GM19351 (cell line): ENCODE results near the gene MACF1.

Source experiments
- ATAC-seq: cut with Tn5 transposase; IDR thresholded peaks from one replicate; pipeline ENCODE4 v1.9.1; 2021; ENCODE audit warnings: mild to moderate bottlenecking, moderate library complexity; ENCODE audit not compliant: unreplicated experiment

MACF1 gene

DNA sequence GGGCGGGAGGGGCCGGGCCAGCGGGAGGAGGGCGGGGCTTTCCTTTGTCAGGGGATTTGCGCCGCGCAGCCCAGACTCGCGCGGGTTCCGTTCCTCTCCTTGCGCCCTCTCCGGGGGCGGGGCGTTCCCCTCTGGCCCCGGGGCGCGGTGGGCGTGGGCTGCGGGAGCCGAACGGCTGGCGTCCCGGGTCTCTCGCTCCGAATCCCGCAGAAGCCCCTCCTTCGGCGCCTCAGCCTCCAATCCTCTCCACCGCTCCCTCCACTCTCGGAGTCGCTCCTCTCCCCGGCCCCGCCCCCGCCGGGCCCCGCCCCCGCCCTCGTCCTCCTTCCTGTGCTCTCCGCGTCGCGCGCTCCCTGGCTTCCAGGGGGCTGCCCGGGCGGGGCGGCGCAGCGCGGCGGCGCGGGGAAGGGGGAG is 204.2 kb downstream of the MACF1 start:
- peak; percentile 74 for ATAC-seq

DNA sequence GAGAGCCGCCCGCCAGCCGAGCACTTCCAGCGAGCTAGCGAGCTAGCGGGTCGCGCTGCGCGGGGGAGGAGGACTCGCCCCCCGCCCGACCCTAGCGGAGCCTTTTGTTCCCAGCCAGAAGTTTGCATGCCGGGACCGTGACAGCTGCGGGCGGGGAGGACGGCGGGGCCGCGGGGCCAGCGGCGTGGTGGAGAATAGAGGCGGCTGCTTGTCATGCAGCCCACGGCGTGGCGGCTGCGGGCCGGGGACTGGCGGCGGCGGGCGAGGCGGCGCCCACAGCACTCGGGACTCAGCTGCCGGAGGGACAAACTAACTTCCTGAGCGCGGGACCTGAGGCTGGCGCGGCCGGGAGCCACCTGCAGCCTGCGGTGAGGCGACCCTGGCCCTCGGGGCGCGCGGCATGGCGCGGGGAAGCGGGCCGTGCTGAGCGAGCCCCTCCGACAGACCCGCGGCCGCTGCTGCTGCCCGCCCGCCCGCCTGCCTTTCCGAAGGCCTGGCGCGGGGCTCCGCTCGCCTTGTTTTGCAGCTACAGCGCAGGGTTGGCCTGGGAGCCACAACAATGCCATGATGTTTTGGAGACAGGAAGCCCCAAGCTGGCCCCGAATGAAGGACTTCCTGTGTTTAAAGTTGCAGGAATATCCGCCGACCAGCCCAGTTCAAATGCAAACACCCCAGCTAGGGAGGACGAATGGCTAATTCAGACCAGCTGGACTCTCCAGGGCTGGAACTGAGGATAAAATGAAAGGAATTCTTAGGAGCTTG is 204.7 kb downstream of the MACF1 start:
- peak; percentile 29 for ATAC-seq

DNA sequence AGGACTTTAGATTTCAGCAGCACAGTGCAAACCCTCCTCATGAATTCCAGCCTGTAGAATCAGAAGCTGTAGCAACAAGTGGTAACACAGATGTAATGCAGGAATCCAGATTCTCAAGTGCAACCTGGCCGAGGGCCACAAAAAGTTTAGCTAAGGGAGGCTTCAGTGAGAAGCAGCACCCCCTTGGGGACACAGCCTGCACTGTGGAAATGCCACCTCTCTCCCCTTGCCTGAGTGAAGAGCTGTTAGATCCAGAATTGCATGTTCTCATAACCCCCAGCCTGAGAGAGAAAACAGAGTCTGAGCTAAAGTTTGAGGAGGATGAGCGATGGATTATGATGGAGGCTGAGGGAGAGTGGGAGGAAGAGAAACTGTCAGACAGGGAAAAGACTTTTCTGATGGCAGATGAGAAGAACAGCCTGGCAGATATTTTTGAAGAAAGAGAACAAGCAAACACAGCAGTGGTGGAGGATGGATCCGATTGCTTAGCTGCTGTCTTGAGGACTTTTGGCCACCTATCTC is 206.5 kb downstream of the MACF1 start:
- no peak for ATAC-seq

DNA sequence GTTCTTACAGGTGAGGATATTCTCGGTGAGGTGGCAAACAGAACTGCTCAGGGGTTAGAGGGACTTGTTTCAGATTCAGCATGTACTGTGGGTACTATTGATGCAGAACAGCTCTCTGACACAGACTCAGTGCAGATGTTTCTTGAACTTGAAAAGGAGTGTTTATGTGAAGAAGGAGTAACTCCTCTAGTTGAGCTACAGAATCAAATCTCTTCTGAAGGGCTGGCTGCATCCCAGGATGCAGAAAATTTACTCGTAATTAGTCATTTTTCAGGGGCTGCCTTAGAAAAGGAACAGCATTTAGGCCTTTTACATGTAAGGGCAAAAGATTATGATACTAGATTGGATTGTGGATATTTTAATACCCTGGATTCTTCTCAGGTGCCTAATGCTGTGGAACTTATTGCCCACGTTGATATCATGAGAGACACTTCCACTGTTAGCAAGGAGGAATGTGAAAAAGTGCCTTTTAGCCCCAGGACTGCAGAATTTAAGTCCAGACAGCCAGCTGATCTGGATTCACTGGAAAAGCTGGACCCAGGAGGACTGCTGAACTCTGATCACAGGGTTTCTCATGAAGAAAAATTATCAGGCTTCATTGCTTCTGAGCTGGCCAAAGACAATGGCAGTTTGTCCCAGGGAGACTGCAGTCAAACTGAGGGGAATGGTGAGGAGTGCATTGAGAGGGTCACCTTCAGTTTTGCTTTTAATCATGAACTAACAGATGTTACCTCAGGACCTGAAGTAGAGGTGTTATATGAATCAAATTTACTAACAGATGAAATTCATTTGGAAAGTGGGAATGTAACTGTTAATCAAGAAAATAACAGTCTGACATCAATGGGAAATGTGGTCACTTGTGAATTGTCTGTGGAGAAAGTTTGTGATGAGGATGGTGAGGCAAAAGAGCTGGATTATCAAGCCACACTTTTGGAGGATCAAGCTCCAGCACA is 207.3 kb downstream of the MACF1 start:
- no peak for ATAC-seq

DNA sequence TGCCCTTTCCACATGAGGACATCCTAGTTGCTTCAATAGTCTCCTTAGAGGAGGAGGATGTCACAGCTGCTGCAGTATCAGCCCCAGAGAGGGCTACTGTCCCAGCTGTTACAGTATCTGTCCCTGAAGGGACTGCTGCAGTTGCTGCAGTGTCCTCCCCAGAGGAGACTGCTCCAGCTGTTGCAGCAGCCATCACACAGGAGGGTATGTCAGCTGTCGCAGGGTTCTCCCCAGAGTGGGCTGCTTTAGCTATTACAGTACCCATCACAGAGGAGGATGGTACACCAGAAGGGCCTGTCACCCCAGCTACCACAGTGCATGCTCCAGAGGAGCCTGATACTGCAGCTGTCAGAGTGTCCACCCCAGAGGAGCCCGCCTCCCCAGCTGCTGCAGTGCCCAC is 208.4 kb downstream of the MACF1 start:
- no peak for ATAC-seq

DNA sequence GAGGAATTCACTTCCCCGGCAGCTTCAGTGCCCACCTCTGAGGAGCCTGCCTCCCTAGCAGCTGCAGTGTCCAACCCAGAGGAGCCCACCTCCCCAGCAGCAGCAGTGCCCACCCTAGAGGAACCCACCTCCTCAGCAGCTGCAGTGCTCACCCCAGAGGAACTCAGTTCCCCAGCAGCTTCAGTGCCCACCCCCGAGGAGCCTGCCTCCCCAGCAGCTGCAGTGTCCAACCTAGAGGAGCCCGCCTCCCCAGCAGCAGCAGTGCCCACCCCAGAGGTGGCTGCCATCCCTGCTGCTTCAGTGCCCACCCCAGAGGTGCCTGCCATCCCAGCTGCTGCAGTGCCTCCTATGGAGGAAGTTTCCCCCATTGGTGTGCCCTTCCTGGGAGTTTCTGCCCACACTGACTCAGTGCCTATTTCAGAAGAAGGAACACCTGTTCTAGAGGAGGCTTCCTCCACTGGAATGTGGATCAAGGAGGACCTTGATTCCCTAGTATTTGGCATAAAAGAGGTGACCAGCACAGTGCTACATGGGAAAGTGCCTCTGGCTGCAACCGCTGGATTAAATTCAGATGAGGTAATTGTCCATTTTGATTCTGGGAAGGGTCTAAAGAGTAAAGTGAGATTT is 209.5 kb downstream of the MACF1 start:
- ATAC-seq, result no peak

DNA sequence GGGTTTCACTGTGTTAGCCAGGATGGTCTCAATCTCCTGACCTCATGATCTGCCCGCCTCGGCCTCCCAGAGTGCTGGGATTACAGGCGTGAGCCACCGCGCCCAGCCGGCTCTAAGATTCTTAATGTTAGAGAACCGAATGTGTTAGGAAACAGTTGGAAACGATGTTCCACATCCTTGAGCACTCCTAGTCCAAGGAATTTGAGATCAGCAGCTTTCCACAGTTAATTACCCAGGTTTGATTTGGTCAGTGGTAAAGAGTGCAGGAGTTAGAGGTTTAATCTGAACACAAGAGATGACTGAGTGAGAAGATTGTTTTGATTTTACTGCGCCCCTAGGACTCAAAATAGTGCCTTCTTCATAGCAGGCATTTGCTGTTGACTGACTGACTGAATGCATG is 211.1 kb downstream of the MACF1 start:
- no peak for ATAC-seq

DNA sequence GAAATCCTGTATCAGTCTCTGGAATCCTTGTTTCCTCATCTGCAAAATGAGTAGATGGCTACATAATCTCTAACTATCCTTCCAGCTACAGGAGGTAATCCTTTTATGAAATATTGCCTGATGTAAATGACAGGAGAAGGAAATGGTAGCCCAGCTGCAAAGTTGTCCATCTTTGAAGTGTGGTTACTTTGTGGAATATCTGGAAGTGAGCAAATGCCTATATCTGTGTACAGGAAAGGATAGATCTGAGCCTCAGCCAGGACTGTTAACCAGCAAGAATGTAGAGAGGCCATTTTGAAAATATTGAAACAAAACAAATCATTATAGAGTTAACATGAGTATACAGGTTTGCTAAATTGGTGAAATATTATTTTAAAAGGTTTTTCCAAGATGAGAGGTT is 212.1 kb downstream of the MACF1 start:
- ATAC-seq, result no peak

DNA sequence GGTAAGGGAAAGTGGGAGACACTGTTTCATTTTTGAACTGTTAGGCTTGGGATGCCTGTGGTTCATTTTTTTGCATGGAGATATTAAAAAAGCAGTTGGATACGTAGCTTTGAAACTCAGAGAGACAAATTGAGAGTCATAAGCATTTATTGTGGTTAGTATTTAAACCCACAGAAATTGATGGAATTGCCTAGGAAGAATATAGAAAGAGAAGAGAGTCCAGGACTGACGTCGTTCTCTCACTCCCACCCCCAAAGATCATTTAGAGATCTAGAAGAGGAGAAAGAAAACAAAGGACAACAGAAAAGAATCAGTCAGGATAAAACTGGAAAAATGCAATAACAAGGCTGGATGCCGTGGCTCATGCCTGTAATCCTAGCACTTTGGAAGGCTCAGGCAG is 213.7 kb downstream of the MACF1 start:
- ATAC-seq, result no peak

DNA sequence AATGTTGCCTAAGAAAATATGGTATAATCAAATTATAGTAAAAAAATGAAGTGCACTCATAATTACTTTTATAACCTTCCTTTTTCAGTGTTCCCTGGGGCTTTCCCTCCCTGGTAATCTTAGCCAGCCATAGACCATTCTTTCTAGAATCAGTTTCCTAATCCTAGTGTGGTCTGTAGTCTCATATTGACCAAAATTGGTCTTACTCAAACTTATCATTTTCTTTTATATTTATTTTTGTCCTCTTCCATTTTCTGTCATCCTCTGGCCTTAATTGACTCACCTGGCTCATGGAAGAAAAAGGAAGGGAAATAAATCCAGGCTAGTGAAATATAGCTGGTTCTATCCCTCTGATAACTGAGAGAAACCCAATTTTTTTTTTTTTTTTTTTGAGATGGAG is 216.0 kb downstream of the MACF1 start:
- ATAC-seq, result no peak

DNA sequence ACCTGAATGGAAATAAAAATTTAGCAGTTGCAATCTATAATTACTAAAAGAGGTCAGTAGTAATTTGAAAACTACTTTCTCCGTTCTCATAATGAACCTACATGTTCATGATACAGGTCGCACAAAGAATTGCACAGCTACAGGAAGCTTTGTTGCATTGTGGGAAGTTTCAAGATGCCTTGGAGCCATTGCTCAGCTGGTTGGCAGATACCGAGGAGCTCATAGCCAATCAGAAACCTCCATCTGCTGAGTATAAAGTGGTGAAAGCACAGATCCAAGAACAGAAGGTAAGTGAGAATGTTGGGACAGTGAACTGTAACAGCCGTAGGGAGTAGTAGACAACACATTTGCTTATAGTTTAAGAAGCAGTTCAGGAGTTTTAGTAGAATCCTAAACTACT is 218.1 kb downstream of the MACF1 start:
- ATAC-seq, result no peak

DNA sequence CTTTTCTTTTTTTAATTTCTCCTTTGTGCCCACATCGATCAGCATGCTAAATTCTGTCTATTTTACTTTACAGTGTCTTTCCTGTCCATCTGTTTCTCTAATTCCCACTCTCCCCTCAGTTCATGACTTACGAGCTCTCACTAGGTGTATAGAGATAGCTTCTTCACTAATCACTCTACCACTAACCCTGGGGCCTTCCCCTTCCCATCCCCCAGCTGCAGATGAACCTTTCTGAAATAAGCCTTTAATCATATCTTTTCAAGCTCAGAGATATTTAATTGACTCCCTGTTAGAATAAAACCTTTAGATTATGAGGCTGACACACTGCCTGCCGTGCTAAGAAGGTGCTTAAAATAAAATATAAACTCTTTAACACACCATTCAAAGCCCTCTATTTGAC is 220.7 kb downstream of the MACF1 start:
- no peak for ATAC-seq

DNA sequence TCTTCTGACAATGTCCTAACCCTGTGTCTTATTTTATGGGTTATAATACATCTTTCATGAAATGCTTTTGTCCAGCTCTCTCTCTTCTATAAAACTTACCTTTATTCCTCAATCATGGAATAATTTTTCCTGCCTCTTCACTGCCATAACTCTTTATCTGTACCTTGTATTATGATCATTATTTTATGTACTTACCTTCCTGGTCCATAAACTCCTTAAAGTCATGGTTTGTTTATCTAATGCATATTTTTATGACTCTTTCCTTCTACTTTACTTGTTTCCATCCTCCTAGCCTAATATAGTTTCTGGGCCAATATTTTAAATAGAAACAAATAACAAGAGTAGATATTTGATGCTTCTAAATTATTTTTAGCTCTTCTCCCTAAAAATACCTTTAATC is 221.1 kb downstream of the MACF1 start:
- ATAC-seq, result no peak

DNA sequence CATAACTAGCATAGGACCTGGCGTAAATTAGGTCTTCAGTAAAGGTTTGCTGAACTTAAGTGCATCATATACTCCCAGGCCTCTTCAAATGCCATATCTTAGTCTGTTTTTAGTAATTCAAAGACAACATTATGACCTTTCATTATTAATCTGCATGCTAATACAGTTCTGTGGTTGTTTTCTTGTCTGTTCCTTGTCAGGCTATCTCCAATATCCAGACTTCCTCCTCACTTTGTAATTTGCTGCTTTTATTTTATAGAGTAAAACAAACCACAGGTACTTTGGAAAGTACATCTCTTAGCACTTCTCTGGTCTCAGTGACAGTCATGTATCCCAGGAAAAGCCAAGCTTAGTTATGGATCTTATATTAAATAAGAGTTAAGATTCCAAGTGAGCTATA is 221.9 kb downstream of the MACF1 start:
- no peak for ATAC-seq

DNA sequence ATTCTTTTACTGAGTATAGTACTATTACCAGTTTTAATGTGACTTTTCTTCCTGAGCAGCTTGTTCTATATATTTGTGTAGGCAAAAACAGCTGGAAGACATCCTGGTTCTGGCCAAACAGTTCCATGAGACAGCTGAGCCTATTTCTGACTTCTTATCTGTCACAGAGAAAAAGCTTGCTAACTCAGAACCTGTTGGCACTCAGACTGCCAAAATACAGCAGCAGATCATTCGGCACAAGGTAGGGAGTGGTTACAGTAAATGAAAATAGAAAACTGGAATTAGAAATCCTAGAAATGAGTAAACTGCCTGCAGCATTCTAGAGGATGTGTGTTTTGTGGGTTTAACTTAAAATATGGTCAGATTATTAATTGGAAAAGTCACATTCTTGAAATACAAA is 222.9 kb downstream of the MACF1 start:
- no peak for ATAC-seq

DNA sequence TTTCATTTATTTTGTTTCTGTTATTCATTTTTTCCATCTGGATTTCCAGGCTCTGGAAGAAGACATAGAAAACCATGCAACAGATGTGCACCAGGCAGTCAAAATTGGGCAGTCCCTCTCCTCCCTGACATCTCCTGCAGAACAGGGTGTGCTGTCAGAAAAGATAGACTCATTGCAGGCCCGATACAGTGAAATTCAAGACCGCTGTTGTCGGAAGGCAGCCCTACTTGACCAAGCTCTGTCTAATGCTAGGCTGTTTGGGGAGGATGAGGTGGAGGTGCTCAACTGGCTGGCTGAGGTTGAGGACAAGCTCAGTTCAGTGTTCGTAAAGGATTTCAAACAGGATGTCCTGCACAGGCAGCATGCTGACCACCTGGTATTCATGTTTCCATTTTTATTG is 223.4 kb downstream of the MACF1 start:
- no peak for ATAC-seq

DNA sequence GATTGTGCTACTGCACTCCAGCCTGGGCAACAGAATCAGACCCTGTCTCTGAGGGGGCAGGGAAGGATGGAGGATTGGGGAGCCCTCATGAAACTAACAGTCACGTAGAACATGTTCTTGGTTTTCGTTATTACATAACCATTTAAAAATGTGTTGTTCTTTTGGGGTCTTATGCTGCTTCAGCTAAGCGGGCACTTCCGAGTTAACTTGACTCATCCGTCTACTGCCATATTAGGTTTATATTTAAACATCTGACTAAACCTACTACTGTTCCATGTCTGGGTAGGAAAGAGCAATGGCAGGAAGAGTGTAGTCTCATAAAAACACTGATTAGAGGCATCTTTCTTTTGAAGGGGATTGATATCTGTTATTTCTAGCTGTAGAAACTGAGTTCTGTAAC is 227.4 kb downstream of the MACF1 start:
- no peak for ATAC-seq

DNA sequence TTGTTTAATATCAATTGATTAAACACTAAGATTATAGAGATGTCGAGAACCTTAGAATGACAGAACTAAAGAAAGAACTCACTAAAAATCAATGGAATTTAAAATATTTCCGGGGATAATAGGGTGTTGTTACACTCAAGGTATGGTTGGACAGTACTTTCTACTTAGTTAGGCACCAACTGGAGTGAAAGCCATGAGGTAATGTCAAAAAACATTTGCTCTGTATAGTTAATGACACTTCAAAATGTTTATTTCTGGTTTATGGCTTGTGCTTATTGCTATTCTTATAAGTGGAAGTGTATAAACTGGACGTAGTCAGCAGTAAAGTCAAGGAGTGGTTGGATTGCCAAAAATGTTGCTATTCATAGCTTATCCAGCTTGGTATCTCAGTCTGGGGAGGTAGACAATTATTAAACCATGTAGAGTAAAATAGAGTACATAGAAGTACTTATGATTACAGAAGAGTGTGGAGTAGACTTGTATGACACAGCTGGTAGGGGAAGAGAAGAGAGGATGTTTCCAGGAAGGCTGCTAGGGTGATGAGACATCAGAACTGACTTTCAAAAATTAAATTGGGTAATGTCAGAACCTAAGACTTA is 230.4 kb downstream of the MACF1 start:
- ATAC-seq, result no peak

DNA sequence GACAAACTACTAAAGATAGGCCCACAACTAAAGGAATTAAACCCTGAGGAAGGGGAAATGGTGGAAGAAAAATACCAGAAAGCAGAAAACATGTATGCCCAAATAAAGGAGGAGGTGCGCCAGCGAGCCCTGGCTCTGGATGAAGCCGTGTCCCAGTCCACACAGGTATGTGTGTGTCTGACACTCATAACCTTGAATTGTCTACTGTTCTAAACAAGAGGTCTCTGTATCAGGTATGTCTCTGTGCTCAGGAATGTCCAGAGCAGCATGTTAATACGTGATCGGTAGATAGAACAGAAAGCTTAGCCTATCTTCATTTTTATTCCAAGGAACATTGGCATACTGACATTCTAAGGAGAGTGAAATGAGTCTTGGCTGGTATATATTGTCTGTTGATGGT is 231.1 kb downstream of the MACF1 start:
- ATAC-seq, result no peak

DNA sequence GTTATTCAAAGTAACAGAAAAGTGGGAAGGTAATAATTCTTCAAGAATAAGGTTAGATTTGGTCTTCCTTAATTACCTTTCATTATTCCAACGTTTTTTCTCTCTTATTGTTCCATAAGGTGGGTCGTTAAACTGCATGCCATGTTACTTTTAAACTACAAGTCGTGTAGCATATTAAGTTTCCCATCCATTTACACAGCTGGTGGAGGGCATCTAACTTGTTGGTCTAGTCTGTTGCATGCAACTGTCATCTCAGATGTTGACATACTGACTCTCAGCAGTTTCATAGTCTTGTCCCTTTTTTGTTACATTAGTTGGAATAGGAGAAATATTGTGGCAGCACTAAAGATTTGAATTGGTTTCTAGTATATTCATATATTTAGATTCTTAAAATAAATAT is 232.3 kb downstream of the MACF1 start:
- ATAC-seq, result no peak

DNA sequence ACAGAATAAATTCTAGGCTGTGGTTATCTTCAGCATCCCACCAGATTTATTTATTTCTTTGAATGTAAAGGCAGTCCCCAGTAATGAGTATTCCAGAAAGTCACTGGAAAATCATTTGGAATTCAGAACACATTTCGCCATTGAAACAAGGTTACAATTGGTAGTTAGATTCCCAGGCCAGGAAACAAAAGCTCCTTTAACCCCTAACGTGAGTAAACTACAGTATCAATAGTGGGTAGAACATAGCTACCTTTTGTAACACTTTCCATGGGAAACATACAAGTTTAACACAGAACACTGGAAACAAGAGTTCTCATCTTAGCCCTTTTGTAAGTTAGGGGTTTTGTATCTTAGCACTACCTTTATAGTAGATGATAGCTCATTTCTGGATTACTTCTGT is 233.5 kb downstream of the MACF1 start:
- ATAC-seq, result no peak
